ENCODE results near the gene MAPKBP1.

DNA sequence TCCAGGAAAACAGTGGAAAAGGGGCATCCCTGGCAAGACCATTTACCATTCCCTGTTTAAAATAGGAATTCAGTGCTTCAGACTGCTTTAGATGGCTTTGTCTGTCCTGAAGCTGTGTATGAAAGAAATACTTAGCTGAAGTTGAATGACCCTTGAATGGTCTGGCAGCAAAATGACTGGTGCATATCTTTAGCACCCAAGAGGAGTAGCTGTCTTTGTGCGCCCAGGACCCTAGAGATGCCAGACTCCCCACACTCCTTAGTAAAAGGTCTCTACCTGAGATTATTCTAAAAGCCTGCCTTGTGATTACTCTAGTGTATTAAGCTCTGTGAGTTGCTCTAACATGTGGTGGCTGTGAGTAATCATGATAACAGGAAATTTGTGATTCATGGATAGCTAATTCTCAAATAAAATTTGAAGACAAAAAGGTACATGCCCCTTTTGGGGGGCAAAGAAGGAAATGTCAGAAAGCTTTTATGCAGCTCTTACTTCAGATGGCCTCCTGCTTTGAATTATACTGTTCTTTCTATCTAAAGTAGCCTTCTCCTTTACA is 3.2 kb downstream of the MAPKBP1 start:
- no peak for TF ChIP-seq NCOA5 (CRISPR knock-in tag; IDR thresholded peaks at IDR 0.05)
- TF ChIP-seq, protein P1, sequence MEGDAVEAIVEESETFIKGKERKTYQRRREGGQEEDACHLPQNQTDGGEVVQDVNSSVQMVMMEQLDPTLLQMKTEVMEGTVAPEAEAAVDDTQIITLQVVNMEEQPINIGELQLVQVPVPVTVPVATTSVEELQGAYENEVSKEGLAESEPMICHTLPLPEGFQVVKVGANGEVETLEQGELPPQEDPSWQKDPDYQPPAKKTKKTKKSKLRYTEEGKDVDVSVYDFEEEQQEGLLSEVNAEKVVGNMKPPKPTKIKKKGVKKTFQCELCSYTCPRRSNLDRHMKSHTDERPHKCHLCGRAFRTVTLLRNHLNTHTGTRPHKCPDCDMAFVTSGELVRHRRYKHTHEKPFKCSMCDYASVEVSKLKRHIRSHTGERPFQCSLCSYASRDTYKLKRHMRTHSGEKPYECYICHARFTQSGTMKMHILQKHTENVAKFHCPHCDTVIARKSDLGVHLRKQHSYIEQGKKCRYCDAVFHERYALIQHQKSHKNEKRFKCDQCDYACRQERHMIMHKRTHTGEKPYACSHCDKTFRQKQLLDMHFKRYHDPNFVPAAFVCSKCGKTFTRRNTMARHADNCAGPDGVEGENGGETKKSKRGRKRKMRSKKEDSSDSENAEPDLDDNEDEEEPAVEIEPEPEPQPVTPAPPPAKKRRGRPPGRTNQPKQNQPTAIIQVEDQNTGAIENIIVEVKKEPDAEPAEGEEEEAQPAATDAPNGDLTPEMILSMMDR (CRISPR knock-in tag; IDR thresholded peaks at IDR 0.05) = no peak
